ENCODE data around the gene UBE2C. TPM values are rescaled to one million over a fixed set of nuclear protein-coding genes. Genes with fewer than 3 reads are reported as not detected.
A peak's percentile ranks its signal among the peaks of the same experiment; 100 is the strongest.

UBE2C gene
- 34.0 and 61.5 TPM in 2 replicates for total RNA-seq

GRCh38 chr20:45812157-45813005 is at the start of gene UBE2C:
Gene UBE2C (plus strand): TSS chr20:45812644. CDS start chr20:45812696, 52 bp downstream.

GRCh38 chr20:45827030-45827652 is 14.7 kb downstream of the UBE2C start, which contains the start of gene TNNC2:
Gene TNNC2 (minus strand): TSS chr20:45827312. CDS start chr20:45827248, 64 bp downstream.

GRCh38 chr20:45833030-45833882 is 20.8 kb downstream of the UBE2C start, which contains the start of gene SNX21:
Gene SNX21 (plus strand): TSS chr20:45833799. CDS start chr20:45833920, 121 bp downstream.

GRCh38 chr20:45857114-45857881 is 44.9 kb downstream of the UBE2C start, which contains the start of the genes ACOT8 and ZSWIM3:
Gene ACOT8 (minus strand): TSS chr20:45857392. CDS start chr20:45857315, 77 bp downstream.
Gene ZSWIM3 (plus strand): TSS chr20:45857614. CDS start chr20:45857826, 212 bp downstream.

Small RNA genes within 50 kb of the gene (small RNA-seq; reads per million reads assigned to genes)
- gene RNU6ATAC38P, result 3.0 reads per million, percentile 65 among the genes with 10 or more reads in this experiment

Other genes starting within 250 kb of the UBE2C start
- not detected in 2 replicates for gene WFDC8, start 233.4 kb upstream of the UBE2C start, total RNA-seq
- gene WFDC10A, start 182.9 kb upstream of the UBE2C start, total RNA-seq, result not detected in 2 replicates
- gene WFDC9, start 181.4 kb upstream of the UBE2C start, total RNA-seq, result not detected in 2 replicates
- not detected in 2 replicates for gene WFDC11, start 142.4 kb upstream of the UBE2C start, total RNA-seq
- gene WFDC13, start 110.6 kb upstream of the UBE2C start, total RNA-seq, result not detected in 2 replicates
- not detected in 2 replicates for gene WFDC10B, start 107.6 kb upstream of the UBE2C start, total RNA-seq
- gene SPINT4, start 90.3 kb upstream of the UBE2C start, total RNA-seq, result not detected in 2 replicates
- 0.13 TPM in 1 of 2 replicates, not detected in the other for gene WFDC3, start 20.8 kb upstream of the UBE2C start, total RNA-seq
- 18.8 and 22.7 TPM in 2 replicates for gene DNTTIP1, start 20.7 kb upstream of the UBE2C start, total RNA-seq
- gene TNNC2, start 14.7 kb downstream of the UBE2C start, total RNA-seq, result not detected in 2 replicates
- gene SNX21, start 21.2 kb downstream of the UBE2C start, total RNA-seq, result 19.8 and 22.3 TPM in 2 replicates
- gene ACOT8, start 44.7 kb downstream of the UBE2C start, total RNA-seq, result 16.8 and 24.0 TPM in 2 replicates
- 4.8 and 5.4 TPM in 2 replicates for gene ZSWIM3, start 45.0 kb downstream of the UBE2C start, total RNA-seq
- 9.3 and 10.4 TPM in 2 replicates for gene ZSWIM1, start 68.6 kb downstream of the UBE2C start, total RNA-seq
- 0.79 and 1.2 TPM in 2 replicates for gene SPATA25, start 75.0 kb downstream of the UBE2C start, total RNA-seq
- 2.0 and 3.3 TPM in 2 replicates for gene NEURL2, start 78.6 kb downstream of the UBE2C start, total RNA-seq
- gene CTSA, start 78.7 kb downstream of the UBE2C start, total RNA-seq, result 55.5 and 55.7 TPM in 2 replicates
- gene PLTP, start 99.5 kb downstream of the UBE2C start, total RNA-seq, result 13.4 and 17.0 TPM in 2 replicates
- 12.2 and 15.7 TPM in 2 replicates for gene PCIF1, start 122.0 kb downstream of the UBE2C start, total RNA-seq
- 18.6 and 20.5 TPM in 2 replicates for gene ZNF335, start 159.6 kb downstream of the UBE2C start, total RNA-seq
- gene MMP9, start 196.3 kb downstream of the UBE2C start, total RNA-seq, result not detected in 2 replicates
- gene SLC12A5, start 216.6 kb downstream of the UBE2C start, total RNA-seq, result under 0.01 and 0.22 TPM in 2 replicates

Measured in thoracic aorta endothelial cell (primary cell).